Kidney glomerular epithelial cell (primary cell): ENCODE results near the gene BTG1.

ENCODE experiments used
- DNase-seq: peaks from one replicate; lab custom pipeline; 2025; lab: John Stamatoyannopoulos, UW

The BTG1 gene

GRCh38 chr12:92133795-92134637 lies 11.6 kb downstream of the BTG1 start:
- no peak for DNase-seq

- no peak for DNase-seq
These were observed 12.5 kb downstream of the BTG1 start for GRCh38 chr12:92133171-92133570.

GRCh38 chr12:92132288-92132687 lies 13.4 kb downstream of the BTG1 start:
- DNase-seq: no peak

- no peak for DNase-seq
These were observed 14.6 kb downstream of the BTG1 start for GRCh38 chr12:92130999-92131398.

- DNase-seq: no peak
These were observed 16.0 kb downstream of the BTG1 start for GRCh38 chr12:92129609-92130008.

- DNase-seq: no peak
These were observed 17.0 kb downstream of the BTG1 start for GRCh38 chr12:92128612-92129011.

GRCh38 chr12:92124689-92125029 lies 21.0 kb downstream of the BTG1 start:
- DNase-seq: no peak

- no peak for DNase-seq
These were observed 21.6 kb downstream of the BTG1 start for GRCh38 chr12:92123780-92124688.

- no peak for DNase-seq
These were observed 22.5 kb downstream of the BTG1 start for GRCh38 chr12:92122941-92123779.

GRCh38 chr12:92121826-92122225 lies 23.8 kb downstream of the BTG1 start:
- DNase-seq: no peak

GRCh38 chr12:92118826-92119536 lies 26.7 kb downstream of the BTG1 start:
- DNase-seq: no peak

GRCh38 chr12:92114834-92115233 lies 30.8 kb downstream of the BTG1 start:
- DNase-seq: no peak

GRCh38 chr12:92111256-92111655 lies 34.4 kb downstream of the BTG1 start:
- DNase-seq: no peak

- DNase-seq: no peak
These were observed 35.5 kb downstream of the BTG1 start for GRCh38 chr12:92110083-92110640.

- DNase-seq: no peak
These were observed 36.0 kb downstream of the BTG1 start for GRCh38 chr12:92109613-92110012.

- DNase-seq: no peak
These were observed 37.0 kb downstream of the BTG1 start for GRCh38 chr12:92108651-92109050.

GRCh38 chr12:92107621-92108131 lies 38.0 kb downstream of the BTG1 start:
- DNase-seq: no peak

- DNase-seq: no peak
These were observed 38.6 kb downstream of the BTG1 start for GRCh38 chr12:92107094-92107493.

- no peak for DNase-seq
These were observed 40.0 kb downstream of the BTG1 start for GRCh38 chr12:92105676-92106075.

GRCh38 chr12:92105110-92105509 lies 40.5 kb downstream of the BTG1 start:
- no peak for DNase-seq

GRCh38 chr12:92102606-92103005 lies 43.0 kb downstream of the BTG1 start:
- DNase-seq: no peak
